ENCODE measurements around the gene KCNJ12.
"Not testable (repeated sequence)": the region's sequence is repeated elsewhere in the genome, so short reads cannot be mapped to it uniquely, and the experiment has no call there.

Gene KCNJ12

GRCh38 chr17:21422311-21423189 lies 46.4 kb downstream of the KCNJ12 start:
- DNase-seq (ENCODE audit: low spot score), result not testable (repeated sequence)

- DNase-seq (ENCODE audit: low spot score), result not testable (repeated sequence)
Observed at GRCh38 chr17:21423190-21423493, 47.0 kb downstream of the KCNJ12 start.

GRCh38 chr17:21424697-21425096 lies 48.5 kb downstream of the KCNJ12 start:
- DNase-seq (ENCODE audit: low spot score), result not testable (repeated sequence)

- no peak for DNase-seq (ENCODE audit: low spot score)
Observed at GRCh38 chr17:21425321-21425720, 49.2 kb downstream of the KCNJ12 start.

DNA sequence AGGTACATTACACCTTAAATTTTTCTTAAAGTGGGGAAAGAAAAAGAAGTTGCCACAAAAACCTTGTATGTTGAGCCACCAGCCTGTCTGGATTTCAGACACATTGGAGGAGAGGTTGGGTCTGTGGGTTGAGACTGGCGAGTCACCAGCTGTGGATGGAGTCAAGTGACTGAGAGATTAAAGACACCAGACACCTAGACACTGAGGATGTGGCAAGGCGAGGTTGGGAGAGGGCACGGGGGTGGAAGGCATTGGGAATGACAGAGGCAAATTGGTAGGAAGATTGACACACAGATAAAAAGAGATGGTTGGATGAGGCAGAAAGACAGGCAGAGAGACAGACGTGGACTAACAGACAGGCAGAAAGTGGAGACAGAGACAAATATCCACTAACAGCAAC lies 49.6 kb downstream of the KCNJ12 start:
- DNase-seq (ENCODE audit: low spot score), result no peak

- not testable (repeated sequence) for DNase-seq (ENCODE audit: low spot score)
Observed at GRCh38 chr17:21426246-21426645, 50.1 kb downstream of the KCNJ12 start.

DNA sequence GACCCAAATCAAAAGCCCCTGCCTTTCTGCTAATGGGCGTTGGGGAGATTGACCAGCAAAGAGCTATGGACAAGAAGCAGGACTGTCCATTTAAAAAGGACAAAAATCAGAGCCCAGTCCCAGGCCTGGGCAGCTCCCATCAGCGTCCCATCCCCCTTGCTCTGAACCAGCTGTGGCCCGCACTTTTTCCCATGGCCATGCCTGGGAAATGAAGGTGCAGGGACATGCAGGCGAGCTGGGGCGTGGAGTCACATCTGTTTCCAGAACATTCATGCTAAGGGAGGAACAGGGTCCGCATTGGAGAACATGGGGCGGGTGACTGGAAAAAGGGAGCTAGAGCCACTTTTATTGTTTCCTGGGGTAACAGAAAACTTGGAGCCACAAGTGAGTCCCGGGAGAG lies 50.7 kb downstream of the KCNJ12 start:
- DNase-seq (ENCODE audit: low spot score), result not testable (repeated sequence)

DNA sequence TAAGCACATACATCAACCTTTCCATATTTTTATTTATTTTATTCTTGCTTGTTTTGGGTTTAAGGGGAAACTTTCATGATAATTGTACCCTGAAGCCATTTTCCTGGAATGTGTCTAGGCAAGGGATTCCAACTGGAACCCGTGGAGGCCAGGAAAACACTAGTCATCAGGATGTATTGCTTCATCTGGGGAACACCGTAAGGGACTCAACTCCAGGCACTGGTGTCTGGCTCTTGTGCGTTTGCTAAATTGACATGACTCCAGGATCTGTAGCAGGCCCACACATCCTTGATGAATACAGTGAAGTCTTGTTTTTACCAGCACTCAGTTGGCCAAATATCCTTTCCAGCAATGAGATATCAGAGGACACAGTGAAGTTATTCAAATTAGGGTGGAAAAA lies 51.6 kb downstream of the KCNJ12 start:
- DNase-seq (ENCODE audit: low spot score), result not testable (repeated sequence)

- DNase-seq (ENCODE audit: low spot score), result not testable (repeated sequence)
Observed at GRCh38 chr17:21428752-21429424, 52.7 kb downstream of the KCNJ12 start.

DNA sequence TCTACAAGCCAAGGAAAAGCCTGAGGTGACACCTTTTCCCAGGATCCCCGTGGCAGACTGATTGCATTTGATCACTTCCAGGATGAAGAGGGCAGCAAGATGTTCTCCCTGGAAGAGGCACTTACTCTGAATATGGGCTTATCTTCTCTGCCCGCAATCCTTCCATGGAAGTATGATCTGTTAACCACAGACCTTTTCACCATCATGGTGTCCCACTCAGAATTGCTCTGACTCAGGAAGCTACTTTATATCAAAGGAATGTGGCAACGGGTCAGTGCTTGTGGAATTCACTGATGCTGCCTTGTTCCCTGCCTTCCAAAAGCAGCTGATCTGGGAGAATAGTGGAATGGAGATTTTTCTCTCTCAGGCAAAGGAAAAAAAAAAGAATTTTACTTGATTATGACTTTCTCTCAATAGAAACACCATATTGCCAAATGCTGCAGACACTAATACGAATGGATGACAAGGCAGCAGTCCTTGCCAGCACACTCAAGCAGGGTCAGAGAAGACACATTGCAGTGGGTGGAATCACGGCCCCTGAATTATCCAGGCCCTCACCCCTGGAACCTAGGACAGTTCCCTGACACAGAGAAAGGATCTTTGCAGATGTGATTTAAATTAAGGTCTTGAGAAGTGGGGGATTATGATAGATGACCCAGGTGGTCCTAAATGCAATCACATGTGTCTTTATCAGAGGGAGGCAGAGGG lies 53.9 kb downstream of the KCNJ12 start:
- DNase-seq (ENCODE audit: low spot score), result not testable (repeated sequence)

DNA sequence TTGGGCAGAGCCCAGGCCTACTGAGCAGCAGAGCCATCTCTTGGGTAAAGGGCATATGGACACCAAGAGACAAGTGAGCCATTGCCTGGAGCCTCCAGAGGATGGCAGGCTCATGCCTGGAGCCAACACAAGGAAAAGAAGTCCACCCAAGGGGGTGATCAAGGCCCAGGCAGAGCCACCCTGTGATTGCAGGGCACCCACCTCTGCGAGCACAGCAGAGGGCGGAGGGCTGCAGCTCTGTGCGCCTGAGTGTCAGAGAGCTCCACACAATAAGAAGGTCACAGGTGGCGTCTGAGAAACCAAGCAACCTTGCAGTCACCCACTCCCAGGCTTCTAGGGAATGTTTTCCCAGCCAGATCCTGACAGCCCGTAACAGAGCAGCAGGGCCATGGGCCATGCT lies 57.8 kb downstream of the KCNJ12 start:
- not testable (repeated sequence) for DNase-seq (ENCODE audit: low spot score)

- not testable (repeated sequence) for DNase-seq (ENCODE audit: low spot score)
Observed at GRCh38 chr17:21434976-21435375, 58.8 kb downstream of the KCNJ12 start.

- not testable (repeated sequence) for DNase-seq (ENCODE audit: low spot score)
Observed at GRCh38 chr17:21436481-21436880, 60.3 kb downstream of the KCNJ12 start.

- DNase-seq (ENCODE audit: low spot score), result not testable (repeated sequence)
Observed at GRCh38 chr17:21436883-21437836, 61.0 kb downstream of the KCNJ12 start.

DNA sequence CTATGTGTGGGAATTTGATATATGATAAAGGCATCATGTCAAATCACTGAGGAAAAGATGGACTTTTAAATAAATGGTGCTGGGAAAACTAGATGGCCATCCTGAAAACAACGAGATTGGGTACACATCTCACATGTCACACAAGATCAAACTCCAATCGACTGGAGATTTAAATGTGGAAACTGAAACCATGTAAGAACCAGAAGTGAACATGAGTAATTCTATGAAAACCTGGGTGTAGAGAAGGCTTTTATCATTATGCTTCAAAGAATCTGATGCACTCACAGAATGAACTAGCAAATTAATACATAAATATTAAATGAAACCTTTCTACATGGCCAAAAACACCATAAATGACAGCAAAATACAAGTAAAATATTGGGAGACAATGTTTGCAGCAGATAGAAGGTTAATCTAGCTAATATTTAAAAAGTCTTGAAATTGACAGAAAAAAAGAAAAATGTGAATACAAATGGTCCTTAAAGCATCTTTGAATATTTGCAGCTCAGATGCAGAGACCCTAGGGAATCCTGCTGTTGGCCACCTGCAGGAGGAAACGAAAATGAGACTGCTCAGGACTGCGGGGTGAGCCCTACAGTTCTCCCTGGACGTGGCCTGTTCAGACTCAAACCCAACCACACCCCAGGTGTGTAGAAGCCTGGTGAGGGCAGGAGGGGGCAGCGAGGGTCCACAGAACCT lies 62.3 kb downstream of the KCNJ12 start:
- not testable (repeated sequence) for DNase-seq (ENCODE audit: low spot score)

DNA sequence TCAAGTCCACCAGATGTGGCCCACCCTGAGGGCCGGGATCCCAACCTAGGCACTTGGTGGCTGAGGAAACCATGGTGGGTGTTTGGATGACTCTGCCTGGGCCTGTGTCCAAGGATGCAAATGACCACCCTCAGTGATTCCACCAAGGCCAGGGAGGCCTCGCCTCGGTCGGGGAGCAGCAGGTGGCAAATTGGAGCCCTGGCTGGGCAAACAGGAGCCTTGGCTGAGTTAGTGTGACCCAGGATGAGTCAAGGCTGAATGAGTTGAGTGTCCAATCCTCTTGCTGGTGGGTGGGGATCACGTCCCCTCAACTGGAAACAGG lies 62.8 kb downstream of the KCNJ12 start:
- DNase-seq (ENCODE audit: low spot score), result not testable (repeated sequence)

DNA sequence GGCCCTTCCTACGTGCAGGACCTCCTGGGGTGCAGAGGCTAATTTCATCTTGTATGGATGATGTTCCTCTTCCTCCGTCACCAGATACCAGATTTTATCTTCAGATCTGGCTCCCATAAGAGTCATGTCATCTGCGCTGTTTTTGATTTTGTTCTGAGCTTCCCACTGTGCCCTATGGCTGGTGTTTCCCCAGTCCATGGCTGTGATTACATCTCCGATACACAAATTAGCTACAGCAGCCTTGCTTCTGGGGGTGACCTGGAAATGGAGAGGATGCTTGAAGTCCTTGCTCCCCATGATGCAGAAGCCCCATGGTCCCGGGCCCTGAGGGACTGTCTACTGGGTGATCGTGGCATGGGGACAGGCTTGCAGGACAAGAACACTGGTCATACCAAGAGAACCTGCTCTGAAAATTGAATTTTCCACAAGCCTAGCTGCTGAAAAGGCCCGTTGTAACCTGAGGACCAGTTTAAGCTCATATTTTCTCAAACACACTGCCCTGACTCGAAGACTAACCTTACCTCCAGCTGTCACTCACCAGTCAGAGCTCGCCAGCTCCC lies 69.0 kb downstream of the KCNJ12 start:
- DNase-seq (ENCODE audit: low spot score), result no peak

DNA sequence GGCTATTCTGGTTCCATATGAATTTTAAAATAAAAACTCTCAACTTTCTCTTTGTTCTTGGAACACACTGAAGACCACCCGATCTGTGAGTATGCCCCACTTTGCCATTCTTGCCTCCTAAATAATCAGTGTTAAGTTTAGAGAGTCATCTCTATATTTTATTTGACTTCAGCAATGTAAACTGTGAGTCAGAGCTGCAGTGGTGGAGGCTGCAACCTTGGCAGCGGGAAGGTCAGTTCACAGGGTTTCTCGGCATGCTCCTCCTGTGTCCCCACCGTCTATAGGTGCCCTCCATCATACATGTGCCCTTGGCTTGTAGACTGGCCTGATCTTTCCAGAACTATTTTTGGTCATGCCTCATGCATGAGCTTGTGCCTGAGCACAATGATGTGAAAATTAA lies 71.4 kb downstream of the KCNJ12 start:
- not testable (repeated sequence) for DNase-seq (ENCODE audit: low spot score)

DNA sequence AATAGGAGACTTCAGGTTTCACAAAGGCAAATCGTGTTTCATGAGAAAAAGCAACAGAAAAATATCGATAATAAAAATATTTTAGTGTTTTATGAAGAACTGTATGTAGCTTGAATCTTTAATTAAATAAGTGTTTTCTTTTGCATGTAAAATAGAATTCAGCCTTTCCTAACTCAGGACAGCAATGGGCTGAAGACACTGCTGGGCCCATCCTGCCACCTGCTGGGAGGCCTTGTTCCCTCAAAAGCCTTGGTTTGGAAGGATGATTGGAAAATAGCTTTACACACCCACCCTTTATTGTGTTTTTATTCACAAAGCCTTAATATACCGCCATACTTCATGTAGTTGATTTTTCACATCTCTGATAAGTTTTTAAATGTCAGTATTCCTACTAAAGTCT lies 73.7 kb downstream of the KCNJ12 start:
- DNase-seq (ENCODE audit: low spot score), result not testable (repeated sequence)

- no peak for DNase-seq (ENCODE audit: low spot score)
Observed at GRCh38 chr17:21451975-21452374, 75.8 kb downstream of the KCNJ12 start.
